ENCODE results near the gene NOVA2.
A peak's percentile ranks its signal among the peaks of the same experiment; 100 is the strongest.

NOVA2 gene

DNA sequence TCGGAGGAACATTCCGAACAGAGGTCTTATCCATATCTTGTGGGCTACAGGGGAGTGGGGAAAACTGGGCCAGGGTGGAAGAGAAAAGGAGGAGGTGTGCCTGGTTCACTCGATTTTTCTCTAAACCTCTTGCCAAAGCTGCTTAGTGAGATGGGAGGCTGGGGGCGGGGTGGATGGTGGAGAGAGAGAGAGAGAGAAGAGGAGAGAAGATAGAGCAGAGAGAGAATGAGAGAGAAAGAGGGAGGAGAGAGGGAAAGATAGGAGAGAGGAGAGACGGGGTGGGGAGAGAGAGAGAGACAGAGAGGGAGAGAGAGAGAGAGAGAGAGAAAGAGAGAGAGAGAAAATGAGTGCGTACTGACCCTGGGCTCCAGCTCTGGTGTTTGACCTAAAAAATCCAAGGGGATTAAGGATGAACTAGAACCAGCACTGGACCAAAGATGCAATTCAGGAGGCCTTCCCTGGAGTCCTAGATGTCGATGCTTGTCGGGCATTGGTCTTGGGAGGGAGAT is 14.1 kb downstream of the NOVA2 start:
- no peak for DNase-seq

DNA sequence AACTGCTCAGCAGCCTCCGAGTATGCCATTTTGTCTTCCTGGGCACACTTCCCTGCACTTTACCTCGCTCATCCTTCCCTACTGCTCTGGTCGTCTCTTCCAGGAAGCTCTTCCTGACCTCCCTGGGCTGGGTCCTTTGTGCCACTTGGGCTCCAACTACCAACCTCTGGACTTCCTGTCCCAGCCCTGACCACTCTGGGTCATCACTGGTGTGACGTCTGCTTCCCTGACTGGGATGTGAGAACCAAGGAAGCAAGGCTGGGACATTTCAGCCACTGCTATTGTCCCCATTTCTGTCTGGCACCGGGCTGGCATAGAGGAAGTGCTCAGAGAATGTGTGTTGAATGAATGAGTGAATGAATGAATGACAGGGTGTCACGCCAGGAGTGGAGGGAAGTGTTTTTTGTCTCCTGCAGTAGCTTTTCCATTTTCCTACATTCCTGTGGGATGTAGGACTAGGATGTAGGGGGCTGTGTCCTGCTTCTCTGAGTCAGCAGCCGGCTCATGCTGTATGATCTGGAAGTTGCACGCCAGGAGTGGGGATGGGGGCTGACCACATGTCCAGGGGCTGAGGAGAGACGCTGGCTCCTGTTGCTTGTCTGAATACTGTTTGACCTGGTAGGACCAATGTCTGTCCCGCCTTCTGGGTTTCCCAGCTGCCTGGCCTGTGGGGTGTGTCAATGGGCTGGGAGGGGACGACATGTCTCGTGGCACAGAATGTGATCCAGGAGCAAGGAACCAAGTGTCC is 14.7 kb downstream of the NOVA2 start:
- no peak for DNase-seq

DNA sequence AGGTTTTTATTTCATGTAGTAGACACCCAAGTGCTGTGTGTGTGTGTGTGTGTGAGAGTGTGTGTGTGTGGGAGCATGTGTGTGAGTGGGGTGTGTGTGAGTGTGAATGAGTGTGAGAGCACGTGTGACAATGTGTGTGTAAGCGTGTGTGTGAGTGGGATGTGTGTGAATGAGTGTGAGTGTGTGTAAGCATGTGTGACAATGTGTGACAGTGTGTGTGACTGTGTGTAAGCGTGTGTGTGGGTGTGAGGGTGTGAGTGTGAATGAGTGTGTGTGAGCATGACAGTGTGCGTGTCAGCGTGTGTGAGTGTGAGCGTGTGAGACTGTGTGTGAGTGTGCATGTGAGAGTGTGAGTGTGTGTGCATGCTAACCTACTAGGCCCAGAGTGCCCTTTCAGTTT is 15.3 kb downstream of the NOVA2 start:
- DNase-seq, result no peak

DNA sequence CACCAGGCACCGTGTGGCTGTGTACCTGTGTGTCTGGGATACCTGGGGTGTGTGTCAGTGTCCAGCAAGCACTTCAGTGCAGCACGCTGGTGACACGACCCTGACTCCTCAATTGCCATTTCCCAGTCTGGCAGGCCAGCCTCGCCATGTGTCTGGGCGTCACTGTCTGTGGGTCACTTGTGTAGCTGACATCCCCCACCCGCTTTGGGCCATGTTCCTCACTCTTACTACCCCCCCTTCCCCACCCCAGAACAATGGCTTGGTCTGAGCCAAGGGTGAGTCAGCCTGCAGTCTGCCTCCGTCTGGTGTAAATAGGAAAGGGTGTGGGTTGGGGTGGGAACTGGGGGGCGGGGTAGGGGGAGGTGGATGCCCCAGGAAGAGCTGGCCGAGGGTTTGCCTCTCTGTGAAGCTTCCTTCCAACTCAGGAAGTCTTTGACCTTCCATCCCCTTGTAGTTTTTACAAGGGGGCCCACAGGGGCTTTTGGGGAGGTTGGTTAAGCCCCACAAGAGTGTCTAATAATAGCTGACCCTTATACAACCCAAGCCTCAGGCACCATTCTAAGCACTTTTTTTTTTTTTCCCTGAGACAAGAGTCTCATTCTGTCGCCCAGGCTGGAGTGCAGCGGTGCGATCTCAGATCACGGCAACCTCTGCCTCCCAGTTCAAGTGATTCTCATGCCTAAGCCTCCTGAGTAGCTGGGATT is 17.6 kb downstream of the NOVA2 start:
- DNase-seq, result no peak

DNA sequence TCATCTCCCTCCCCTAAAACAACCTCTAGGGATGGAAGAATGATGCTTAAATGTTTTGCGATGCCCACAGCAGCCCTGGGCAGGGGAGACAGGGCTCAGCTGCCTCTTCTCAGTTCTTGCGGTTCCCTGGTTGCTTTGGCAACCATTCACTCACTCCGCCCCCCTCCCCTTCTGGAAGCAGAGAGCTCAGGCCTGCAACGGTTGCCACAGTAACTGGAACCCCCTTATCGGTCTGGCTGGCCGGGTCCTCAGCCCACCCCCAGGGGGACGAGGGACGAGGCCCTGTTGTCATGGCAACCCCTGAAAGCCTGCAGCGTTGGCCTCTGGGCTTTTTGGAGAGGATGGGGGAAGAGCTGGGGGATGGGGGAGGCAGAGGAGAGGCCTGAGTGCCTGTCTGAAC is 19.5 kb downstream of the NOVA2 start:
- no peak for DNase-seq

DNA sequence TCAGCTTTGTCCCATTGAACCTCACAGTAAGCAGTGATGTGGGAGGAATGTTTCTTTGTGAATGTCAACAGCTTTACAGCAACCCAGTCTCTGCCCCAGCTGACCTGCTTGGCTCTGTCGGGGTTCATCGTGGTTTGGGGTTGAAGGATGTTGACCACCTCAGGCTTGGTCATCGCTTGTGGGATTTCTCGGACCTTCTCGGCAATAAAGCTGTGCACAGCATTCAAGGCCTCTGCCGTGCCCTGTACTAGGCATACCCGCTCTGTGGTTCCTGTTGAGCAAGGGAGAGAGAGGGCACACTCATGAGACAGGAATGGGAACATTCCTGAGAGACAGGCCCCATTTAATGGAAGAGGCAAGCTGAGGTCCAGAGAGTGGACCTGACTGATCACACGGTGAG is 20.0 kb downstream of the NOVA2 start:
- no peak for DNase-seq

GRCh38 chr19:45952686-45953505 is 20.8 kb downstream of the NOVA2 start:
- DNase-seq, result peak; percentile 43

GRCh38 chr19:45952341-45952685 is 21.4 kb downstream of the NOVA2 start:
- DNase-seq, result no peak

GRCh38 chr19:45947926-45948325 is 25.7 kb downstream of the NOVA2 start:
- no peak for DNase-seq

GRCh38 chr19:45940515-45940805 is 33.2 kb downstream of the NOVA2 start:
- DNase-seq, result no peak

GRCh38 chr19:45939792-45940514 is 33.7 kb downstream of the NOVA2 start:
- no peak for DNase-seq

- no peak for DNase-seq
Observed at GRCh38 chr19:45938733-45939319, 34.8 kb downstream of the NOVA2 start.

- no peak for DNase-seq
Observed at GRCh38 chr19:45935267-45935666, 38.4 kb downstream of the NOVA2 start.

- no peak for DNase-seq
Observed at GRCh38 chr19:45934551-45935230, 39.0 kb downstream of the NOVA2 start.

GRCh38 chr19:45933759-45934158 is 39.9 kb downstream of the NOVA2 start:
- no peak for DNase-seq

DNA sequence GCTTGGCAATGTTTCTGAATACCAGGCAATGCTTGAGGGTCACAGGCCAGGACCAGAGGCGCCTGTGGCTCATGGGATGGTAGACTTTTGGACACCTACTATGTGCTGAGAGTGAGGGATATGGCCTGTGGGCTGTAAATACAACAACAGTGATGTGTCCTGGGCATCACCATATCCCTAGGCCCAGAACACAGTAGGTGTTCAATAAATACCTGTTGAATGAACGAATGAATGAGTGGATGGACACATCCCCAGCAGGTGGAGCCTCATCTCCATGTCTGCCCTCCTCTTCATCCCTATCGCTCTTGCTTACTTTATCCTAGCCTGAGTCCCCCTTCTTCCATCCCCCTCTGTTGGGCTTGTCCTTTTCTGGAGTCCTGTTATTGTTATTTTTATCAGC is 42.6 kb downstream of the NOVA2 start:
- DNase-seq, result no peak

- no peak for DNase-seq
Observed at GRCh38 chr19:45929247-45929646, 44.4 kb downstream of the NOVA2 start.

DNA sequence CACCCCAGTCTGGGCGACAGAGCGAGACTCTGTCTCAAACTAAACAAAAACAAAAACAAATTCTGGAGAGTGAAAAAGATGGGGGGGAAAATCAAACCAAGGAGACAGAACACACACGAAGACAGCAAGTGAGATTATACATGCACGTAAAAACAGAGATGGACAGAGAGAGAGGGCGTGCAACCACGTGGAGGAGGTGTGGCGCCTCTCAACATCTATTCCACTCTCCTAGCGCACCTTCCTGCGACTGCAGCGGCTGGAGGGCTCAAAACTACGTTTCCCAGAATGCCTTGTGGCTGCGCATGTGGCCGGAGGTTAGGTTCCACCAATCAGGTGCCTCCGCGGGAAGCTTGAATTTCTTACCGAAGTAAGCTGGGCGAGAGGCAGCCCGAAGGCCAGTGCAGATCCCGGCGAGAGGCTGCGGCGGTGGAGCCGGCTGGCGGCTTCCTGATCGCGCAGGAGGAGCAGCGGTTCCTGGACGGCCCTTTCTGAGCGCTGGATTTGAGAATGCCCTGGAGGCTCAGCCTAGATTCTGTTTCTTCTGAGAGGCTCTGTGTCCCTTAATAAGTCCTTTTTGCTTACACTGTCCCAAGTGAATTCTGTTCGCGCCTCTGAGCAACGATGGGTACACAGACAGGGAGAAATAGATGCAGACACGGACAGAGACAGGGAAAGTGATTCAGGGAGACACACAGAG is 46.0 kb downstream of the NOVA2 start:
- DNase-seq, result peak; percentile 84

DNA sequence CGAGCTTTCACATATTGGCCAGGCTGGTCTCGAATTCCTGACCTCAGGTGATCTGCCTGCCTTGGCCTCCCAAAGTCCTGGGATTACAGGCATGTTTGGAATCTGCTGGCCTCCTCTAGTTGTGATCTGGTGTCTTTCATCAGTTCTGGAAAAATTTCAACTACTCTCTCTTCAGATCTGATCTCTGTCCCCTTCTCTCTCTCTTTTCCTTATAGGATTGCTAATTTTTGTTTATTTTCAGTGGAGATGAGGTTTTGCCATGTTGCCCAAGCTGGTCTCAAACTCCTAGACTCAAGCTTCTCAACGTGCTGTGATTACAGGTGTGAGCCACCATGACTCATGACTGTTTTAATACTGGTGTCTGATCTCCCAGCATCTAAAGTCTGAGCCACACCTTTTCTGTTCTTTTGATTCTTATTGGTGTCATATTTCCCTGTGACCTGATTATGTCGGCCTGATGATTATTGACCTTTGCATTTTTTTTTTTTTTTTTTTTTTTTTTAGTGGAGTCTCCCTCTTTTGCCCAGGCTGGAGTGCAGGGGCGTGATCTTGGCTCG is 48.7 kb downstream of the NOVA2 start:
- no peak for DNase-seq

GRCh38 chr19:45922281-45922680 is 51.4 kb downstream of the NOVA2 start:
- no peak for DNase-seq

GRCh38 chr19:45920458-45920857 is 53.2 kb downstream of the NOVA2 start:
- no peak for DNase-seq

Measured in stimulated activated CD4-positive, alpha-beta T cell treated with anti-CD3 and anti-CD28 coated beads, Interleukin-4, amount 100 ng/mL, for 1 hour (primary cell).